T-cell (primary cell): Measurements from ENCODE around the gene C9orf50. TPM values are rescaled to one million over a fixed set of nuclear protein-coding genes. Genes with fewer than 3 reads are reported as not detected.

ENCODE experiments used
- ATAC-seq, 4 experiments: fragments of 200-7000 bp in 3 of 4; fragments of 150-1000 bp in 1 of 4; cut with Tn5 transposase; replicated peaks in 1 of 4; 1 replicate in 3 of 4; 2 replicates in 1 of 4; pipeline ENCODE4 v1.10.0; 2021; ENCODE audit warnings: moderate library complexity in 3 of 4, mild to moderate bottlenecking in 2 of 4, moderate number of reproducible peaks in 1 of 4
- CTCF ChIA-PET, 2 donors: fragments of 300-600 bp; sonication (Branson Sonifier 250); formaldehyde crosslinking; loops; one replicate each; lab custom pipeline; 2022; ENCODE audit warnings: antibody characterized with exemption in 2 of 2; lab: Charles Lee
- POLR2A ChIA-PET, 2 donors: fragments of 300-600 bp; sonication (Branson Sonifier 250); formaldehyde crosslinking; loops; one replicate each; lab custom pipeline; 2022; ENCODE audit warnings: antibody characterized with exemption in 2 of 2; lab: Charles Lee
- DNase-seq, 35 experiments: peaks; one replicate each; pipeline versions ENCODE4 v3.0.0 to v3.0.0-alpha.2; 2013 to 2023
- H3K27ac ChIP-seq: one replicate; pipeline ENCODE4 v1.5.1; 2013; ENCODE audit warnings: low read length
- H3K27me3 ChIP-seq, 2 experiments: replicated peaks in 1 of 2; 1 replicate in 1 of 2; 2 replicates in 1 of 2; pipeline versions ENCODE4 v1.6.1 to v1.7.0; 2013; ENCODE audit warnings: low read length in 1 of 2, mixed read lengths in 1 of 2; ENCODE audit not compliant: control insufficient read depth in 2 of 2, insufficient read depth in 2 of 2; ENCODE audit errors: extremely low read depth in 1 of 2
- H3K36me3 ChIP-seq, 2 donors: 1 replicate in 1 of 2; 2 replicates in 1 of 2; pipeline versions ENCODE4 v1.6.1 to v1.7.0; 2013; ENCODE audit warnings: low read length in 1 of 2; ENCODE audit not compliant: control insufficient read depth in 2 of 2, insufficient read depth in 1 of 2; ENCODE audit errors: extremely low read depth in 1 of 2
- H3K4me1 ChIP-seq, 2 experiments: 1 replicate in 1 of 2; 2 replicates in 1 of 2; pipeline versions ENCODE4 v1.6.1 to v1.7.0; 2013; ENCODE audit warnings: low read length in 2 of 2, mixed read lengths in 1 of 2; ENCODE audit not compliant: insufficient read depth in 2 of 2, control insufficient read depth in 1 of 2; ENCODE audit errors: extremely low read depth in 1 of 2
- H3K4me3 ChIP-seq, 2 donors: 1 replicate in 1 of 2; 2 replicates in 1 of 2; pipeline versions ENCODE4 v1.5.1 to v1.7.0; 2013; ENCODE audit warnings: mild to moderate bottlenecking in 2 of 2, low read length in 1 of 2, moderate library complexity in 1 of 2; ENCODE audit not compliant: control insufficient read depth in 1 of 2; ENCODE audit errors: extremely low read depth in 1 of 2
- H3K9me3 ChIP-seq: 2 replicates; pipeline ENCODE4 v1.7.0; 2013
- H3K27ac Mint-ChIP-seq, 2 donors: one replicate each; pipeline ENCODE4 v1.8.0; 2020 to 2021; ENCODE audit warnings: mild to moderate bottlenecking in 2 of 2, mixed read lengths in 2 of 2
- H3K27me3 Mint-ChIP-seq, 2 donors: one replicate each; pipeline ENCODE4 v1.8.0; 2021 to 2022; ENCODE audit warnings: mixed read lengths in 2 of 2
- H3K36me3 Mint-ChIP-seq: one replicate; pipeline ENCODE4 v1.8.0; 2021; ENCODE audit warnings: mixed read lengths
- H3K4me1 Mint-ChIP-seq, 3 donors: one replicate each; pipeline ENCODE4 v1.8.0; 2020 to 2022; ENCODE audit warnings: mixed read lengths in 3 of 3, mild to moderate bottlenecking in 1 of 3
- H3K4me3 Mint-ChIP-seq, 3 donors: one replicate each; pipeline ENCODE4 v1.8.0; 2020 to 2022; ENCODE audit warnings: mild to moderate bottlenecking in 3 of 3, mixed read lengths in 3 of 3, moderate library complexity in 3 of 3
- H3K9me3 Mint-ChIP-seq, 3 donors: one replicate each; pipeline ENCODE4 v1.8.0; 2020 to 2022; ENCODE audit warnings: mixed read lengths in 3 of 3
- WGBS: methylation state at CpG from one replicate; pipeline ENCODE4 v1.1.5; 2013; ENCODE audit warnings: missing lambda C conversion rate; ENCODE audit not compliant: insufficient coverage; 5-methylcytosine and 5-hydroxymethylcytosine counted together
- total RNA-seq, 35 experiments: library from RNA in 6 of 35; stranded (reverse) in 6 of 35; fragments of 120-200 nt in 1 of 35; gene quantifications; one replicate each; pipeline versions ENCODE4 v1.2.1 to v1.2.4 and lab custom pipeline; 2013 to 2026

C9orf50 gene
- total RNA-seq, 5 donors from 2014 or later (not counting 1 experiment from before 2014, with no cell fraction given) = not detected

- POLR2A ChIA-PET = no interaction called here
- H3K27ac Mint-ChIP-seq = no peak overlapping the region
- CTCF ChIA-PET = interaction anchor here in 1 of 2 donors (0.7 kb wide), 1 partner anchor 60 kb away, joined by 3 read pairs; no protein-coding TSS in a partner anchor
Measured at GRCh38 chr9:129566563-129567266, 54.2 kb downstream of the C9orf50 start.

DNA sequence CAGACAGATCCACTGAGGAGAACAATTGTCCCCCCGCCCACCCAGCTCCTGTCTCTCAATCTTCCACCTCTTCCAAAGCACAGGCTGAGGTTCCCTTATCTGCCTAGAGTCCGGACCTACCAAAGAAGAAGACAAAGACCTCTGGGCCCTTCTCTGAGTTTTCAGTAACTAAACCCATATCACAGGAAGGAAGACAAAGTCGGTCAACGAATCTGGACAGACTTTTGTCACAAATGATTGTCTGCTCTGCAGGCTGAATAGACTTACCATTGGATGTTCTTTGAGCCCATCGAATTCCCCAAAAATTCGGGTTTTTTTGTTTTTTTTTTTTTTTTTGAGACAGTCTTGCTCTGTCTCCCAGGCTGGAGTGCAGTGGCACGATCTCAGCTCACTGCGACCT, 58.0 kb downstream of the C9orf50 start:
- Histone ChIP-seq H3K36me3 (no peaks in the 10 kb centered on the region), H3K4me3 (no peak overlapping the region), H3K27ac (no peak overlapping the region), H3K27me3 (peaks cover 0 to 24% of the 10 kb centered on the region in 2 experiments), H3K9me3 (no peaks in the 10 kb centered on the region), H3K4me1 (peaks cover 0 to 2% of the 10 kb centered on the region in 2 experiments)
- no peak for DNase-seq
- 78% methylated on average over 6 of the region's 8 CpGs for WGBS
- no peak overlapping the region for H3K4me3 Mint-ChIP-seq
- no peaks in the 10 kb centered on the region for H3K36me3 Mint-ChIP-seq
- ChIA-PET CTCF (no interaction called here), POLR2A (no interaction called here)
- peaks cover 5 to 9% of the 10 kb centered on the region in 2 donors for H3K27me3 Mint-ChIP-seq
- ATAC-seq = no peak
- no peaks in the 10 kb centered on the region for H3K9me3 Mint-ChIP-seq
- H3K4me1 Mint-ChIP-seq = peaks cover 0 to 1% (median under 1%) of the 10 kb centered on the region in 3 donors
- H3K27ac Mint-ChIP-seq = no peak overlapping the region

More at GRCh38 chr9:129566563-129567266, 54.2 kb downstream of the C9orf50 start:
- ATAC-seq (no peak), DNase-seq (no peak)
- peaks cover 23 to 30% of the 10 kb centered on the region in 2 donors for H3K27me3 Mint-ChIP-seq
- no peaks in the 10 kb centered on the region for H3K9me3 Mint-ChIP-seq
- Histone ChIP-seq H3K36me3 (no peaks in the 10 kb centered on the region), H3K9me3 (no peaks in the 10 kb centered on the region), H3K27ac (no peak overlapping the region), H3K4me3 (no peak overlapping the region), H3K4me1 (peaks cover 0 to 21% of the 10 kb centered on the region in 2 experiments), H3K27me3 (peaks cover 0 to 44% of the 10 kb centered on the region in 2 experiments)
- no peaks in the 10 kb centered on the region for H3K36me3 Mint-ChIP-seq
- no peak overlapping the region for H3K4me3 Mint-ChIP-seq
- WGBS = 92% methylated on average over 22 of the region's 25 CpGs
- peaks cover 8 to 15% (median 13%) of the 10 kb centered on the region in 3 donors for H3K4me1 Mint-ChIP-seq

- no peaks in the 10 kb centered on the region for H3K9me3 ChIP-seq
- no peaks in the 10 kb centered on the region for H3K4me1 ChIP-seq
- ChIA-PET CTCF (no interaction called here), POLR2A (no interaction called here)
- Mint-ChIP-seq H3K9me3 (no peaks in the 10 kb centered on the region), H3K4me1 (no peaks in the 10 kb centered on the region), H3K27ac (no peak overlapping the region), H3K36me3 (no peaks in the 10 kb centered on the region), H3K27me3 (peaks cover 4 to 7% of the 10 kb centered on the region in 2 donors), H3K4me3 (no peak overlapping the region)
- no peak overlapping the region for H3K27ac ChIP-seq
- no peak for ATAC-seq
- H3K4me3 ChIP-seq = no peak overlapping the region
- WGBS = 83% methylated on average over 9 of the region's 12 CpGs
- peaks cover 0 to 21% of the 10 kb centered on the region in 2 experiments for H3K27me3 ChIP-seq
- DNase-seq = no peak
- H3K36me3 ChIP-seq = no peaks in the 10 kb centered on the region
Measured at GRCh38 chr9:129562514-129562913, 58.4 kb downstream of the C9orf50 start.

Other genes with a start within 250 kb of the C9orf50 start
- gene NTMT1, start 5.1 kb upstream of the C9orf50 start, total RNA-seq = 10 to 100 TPM; 31.0 to 45.0 (median 40.3) TPM
- gene ASB6, start 21.1 kb upstream of the C9orf50 start, total RNA-seq = 10 to 100 TPM; 28.3 to 35.2 (median 30.8) TPM
- under 1 TPM in 1 of 5 donors, not detected in 4; 0.26 TPM for gene PRRX2, start 44.5 kb upstream of the C9orf50 start, total RNA-seq
- gene PTGES, start 131.9 kb upstream of the C9orf50 start, total RNA-seq = not detected
- gene TOR1B, start 182.1 kb upstream of the C9orf50 start, total RNA-seq = 10 to 100 TPM; 19.3 to 31.0 (median 26.4) TPM
- gene TOR1A, start 203.0 kb upstream of the C9orf50 start, total RNA-seq = 10 to 100 TPM; 16.6 to 39.3 (median 34.1) TPM
- gene C9orf78, start 214.2 kb upstream of the C9orf50 start, total RNA-seq = 100 to 1,000 TPM in 1 of 5 donors, 10 to 100 TPM in 4; 80.5 to 112 (median 90.2) TPM
- gene USP20, start 214.4 kb upstream of the C9orf50 start, total RNA-seq = 100 to 1,000 TPM; 105 to 140 (median 125) TPM